OCI-LY3 (cell line): ENCODE results near the gene FAM216A.

Experiments
- CTCF ChIP-seq: fragments of 200-600, 300-600 bp; sonication (generic); IDR thresholded peaks from 2 replicates; pipeline ENCODE4 v1.5.1; 2014; ENCODE audit warnings: antibody characterized with exemption, low read length, low read depth
- EZH2phosphoT487 ChIP-seq: fragments of 200-600 bp; shearing (Covaris generic); IDR thresholded peaks from 2 replicates; pipeline ENCODE4 v1.6.1; 2018; ENCODE audit warnings: antibody characterized with exemption, mixed run types, low read depth

- TF ChIP-seq CTCF (no peak), EZH2phosphoT487 (no peak)
Measured at GRCh38 chr12:110436231-110436630, 32.4 kb upstream of the FAM216A start.
